Fibroblast of villous mesenchyme (primary cell): Measurements from ENCODE around the gene ABCC1. TPM values are rescaled to one million over a fixed set of nuclear protein-coding genes. Genes with fewer than 3 reads are reported as not detected.
"Not testable (repeated sequence)": the region's sequence is repeated elsewhere in the genome, so short reads cannot be mapped to it uniquely, and the experiment has no call there.

Experiments
- DNase-seq: peaks from one replicate; pipeline ENCODE4 v3.0.0-alpha.2; 2010; ENCODE audit warnings: low read depth
- H3K4me3 ChIP-seq: 2 replicates; pipeline ENCODE4 v1.5.1; 2011; ENCODE audit warnings: low read depth, mild to moderate bottlenecking, low read length
- CTCF ChIP-seq: IDR thresholded peaks from 2 replicates; pipeline ENCODE4 v1.5.1; 2012; ENCODE audit warnings: low read depth, mild to moderate bottlenecking, low read length; ENCODE audit not compliant: insufficient read depth
- total RNA-seq: library from RNA; depleted of rRNA; stranded (reverse); fragments of >200 nt; gene quantifications from 2 replicates; pipeline ENCODE4 v1.2.3, GENCODE V29; 2012

ABCC1 gene
- total RNA-seq, 1 donor = 34.1 TPM

DNA sequence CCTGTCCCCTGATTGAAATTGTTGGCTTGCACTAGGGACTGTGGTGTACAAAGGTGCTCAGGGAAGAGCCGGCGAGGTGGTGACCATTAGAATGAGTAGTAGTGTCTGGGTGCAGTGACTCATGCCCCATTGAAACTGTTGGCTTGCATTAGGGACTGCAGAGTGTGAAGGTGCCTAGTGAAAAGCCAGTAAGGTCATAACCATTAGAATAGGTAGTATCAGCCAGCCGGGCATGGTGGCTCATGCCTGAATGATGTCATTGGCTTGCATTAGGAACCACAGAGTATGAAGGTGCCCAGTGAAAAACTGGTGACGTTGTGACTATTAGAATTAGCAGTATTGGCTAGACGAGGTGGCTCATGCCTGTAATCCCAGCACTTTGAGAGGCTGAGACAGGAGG lies 195.0 kb downstream of the ABCC1 start:
- H3K4me3 ChIP-seq = no peak overlapping the region
- no peak for DNase-seq
- no peak for TF ChIP-seq CTCF

GRCh38 chr16:16145286-16145685 lies 195.9 kb downstream of the ABCC1 start:
- no peak overlapping the region for H3K4me3 ChIP-seq

DNA sequence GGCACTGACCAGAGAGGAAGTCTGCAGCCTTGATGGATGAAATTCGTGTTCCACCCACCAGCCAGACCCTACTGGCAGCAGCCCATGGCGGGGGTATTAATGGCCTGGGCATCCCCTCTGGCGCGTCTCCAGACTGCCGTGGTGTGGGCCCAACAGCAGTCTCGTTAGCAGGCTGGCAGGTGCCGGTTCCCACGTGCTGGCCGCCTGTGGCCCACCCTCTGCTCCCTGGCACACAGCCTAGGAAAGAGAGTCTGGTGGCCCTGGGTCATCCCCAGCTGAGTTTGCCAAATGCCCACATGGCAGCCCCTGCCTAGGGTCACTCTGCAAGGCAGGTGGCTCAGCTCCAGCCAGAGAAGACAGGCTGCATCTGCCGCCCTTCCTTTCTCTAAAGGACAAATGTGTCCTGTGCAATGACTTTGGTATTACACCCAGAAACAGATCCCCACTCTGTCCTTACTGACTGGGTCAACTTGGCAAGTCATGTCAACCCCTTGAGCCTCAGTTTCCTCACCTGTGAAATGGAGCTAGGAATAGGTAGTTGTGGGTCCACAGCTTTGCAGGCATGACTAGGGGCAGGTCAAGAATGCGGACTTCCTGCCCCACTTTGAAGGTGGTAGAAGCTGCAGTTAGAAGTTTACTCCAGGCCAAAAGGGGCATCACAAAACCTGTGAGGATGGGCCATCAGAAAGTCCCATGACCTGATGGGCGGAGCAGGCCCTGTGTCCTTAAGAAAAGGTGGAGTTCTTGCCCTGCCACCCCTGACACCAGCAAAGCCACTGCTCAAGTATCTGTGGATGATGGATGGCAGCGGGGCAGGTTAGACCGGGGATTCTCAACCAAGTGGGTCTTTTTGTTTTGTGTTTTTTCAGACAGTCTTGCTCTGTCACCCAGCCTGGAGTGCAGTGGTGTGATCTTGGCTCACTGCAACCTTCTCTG lies 197.2 kb downstream of the ABCC1 start:
- TF ChIP-seq CTCF = no peak
- DNase-seq = no peak
- no peak overlapping the region for H3K4me3 ChIP-seq

More at GRCh38 chr16:16145286-16145685, 195.9 kb downstream of the ABCC1 start:
- no peak for DNase-seq
- TF ChIP-seq CTCF = no peak

DNA sequence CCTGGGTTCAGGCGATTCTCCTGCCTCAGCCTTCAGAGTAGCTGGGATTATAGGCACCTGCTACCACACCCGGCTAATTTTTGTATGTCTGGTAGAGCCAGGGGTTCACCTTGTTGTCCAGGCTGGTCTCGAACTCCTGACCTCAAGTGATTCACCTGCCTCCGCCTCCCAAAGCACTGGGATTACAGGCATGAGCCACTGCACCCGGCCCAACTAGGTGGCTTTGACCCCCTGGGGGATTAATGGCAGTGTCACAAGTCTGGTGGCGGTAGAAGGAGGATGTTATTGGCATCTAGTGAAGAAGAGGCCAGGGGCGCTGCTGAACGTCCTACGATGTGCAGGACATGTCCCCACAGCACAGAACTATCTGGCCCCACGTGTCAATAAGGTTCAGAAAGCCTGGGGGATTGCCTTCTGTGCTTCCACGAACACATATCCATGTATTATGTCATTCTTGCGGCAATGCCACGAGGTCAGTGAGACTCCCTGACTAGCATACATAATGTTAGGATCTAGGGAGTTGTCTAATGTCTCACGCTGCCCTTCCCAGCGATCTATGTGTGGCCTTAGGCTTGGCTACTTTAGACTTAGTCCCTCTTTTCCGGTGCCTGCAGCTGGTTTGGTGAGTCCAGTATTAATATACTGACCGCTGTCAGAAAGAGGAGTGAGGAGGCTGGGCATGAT lies 198.0 kb downstream of the ABCC1 start:
- no peak overlapping the region for H3K4me3 ChIP-seq
- no peak for DNase-seq
- TF ChIP-seq CTCF = no peak

GRCh38 chr16:16148000-16148599 lies 198.7 kb downstream of the ABCC1 start:
- not testable (repeated sequence) for H3K4me3 ChIP-seq, DNase-seq

DNA sequence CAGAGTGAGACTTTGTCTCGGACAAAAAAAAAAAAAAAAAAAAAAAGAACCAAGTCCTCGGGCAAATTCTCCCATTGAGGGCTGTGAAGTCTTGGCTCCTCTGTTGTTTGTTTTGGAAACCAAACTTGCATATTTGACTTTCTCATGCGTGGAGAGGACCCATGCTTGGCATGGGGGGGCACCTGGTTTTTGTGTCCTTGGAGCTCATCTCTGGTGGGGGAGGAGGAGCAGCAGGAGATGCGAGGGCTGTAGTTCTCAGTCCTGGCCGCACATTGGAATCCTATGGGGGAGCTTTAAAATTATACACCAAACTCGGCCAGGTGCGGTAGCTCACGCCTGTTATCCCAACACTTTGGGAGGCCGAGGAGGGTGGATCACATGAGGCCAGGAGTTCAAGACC lies 199.3 kb downstream of the ABCC1 start:
- no peak for DNase-seq
- H3K4me3 ChIP-seq = no peak overlapping the region
- TF ChIP-seq CTCF = no peak

DNA sequence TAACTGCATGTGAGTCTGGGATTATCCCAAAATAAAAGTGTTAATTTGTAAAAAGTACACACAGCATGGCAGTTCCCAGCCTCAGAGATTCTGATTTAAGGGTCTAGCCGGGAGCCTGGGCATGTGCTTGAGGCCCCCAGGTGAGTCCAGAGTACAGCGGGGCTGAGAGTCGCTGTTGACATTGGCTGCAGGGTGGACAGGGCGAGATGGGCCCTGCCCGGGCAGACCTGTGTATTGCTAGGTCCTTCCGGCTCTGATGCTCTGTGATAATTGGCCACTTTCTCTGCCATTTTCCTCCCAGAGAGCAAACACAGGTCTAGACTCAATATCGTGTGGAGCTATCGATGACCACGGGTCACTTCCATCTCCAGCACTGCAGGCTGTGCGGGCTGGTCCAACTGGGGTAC lies 200.3 kb downstream of the ABCC1 start:
- no peak for TF ChIP-seq CTCF
- no peak for DNase-seq
- no peak overlapping the region for H3K4me3 ChIP-seq
